Endometrial microvascular endothelial cells (primary cell): ENCODE measurements around the gene GNAS-AS1. TPM values are rescaled to one million over a fixed set of nuclear protein-coding genes. Genes with fewer than 3 reads are reported as not detected.

Experiments
- in situ Hi-C: cut with HindIII; loops from 2 replicates; pipeline ENCODE4 v1.10.0; 2017; ENCODE audit warnings: low sequenced_read_pairs, low pct_unique_long_range_greater_than_20kb; ENCODE audit errors: inconsistent ontology term
- total RNA-seq: library from RNA; depleted of rRNA; stranded (reverse); fragments of >200 nt; gene quantifications from one replicate; pipeline ENCODE4 v1.2.3, GENCODE V29; 2015; ENCODE audit errors: inconsistent ontology term

Gene GNAS-AS1
- not detected for total RNA-seq

DNA sequence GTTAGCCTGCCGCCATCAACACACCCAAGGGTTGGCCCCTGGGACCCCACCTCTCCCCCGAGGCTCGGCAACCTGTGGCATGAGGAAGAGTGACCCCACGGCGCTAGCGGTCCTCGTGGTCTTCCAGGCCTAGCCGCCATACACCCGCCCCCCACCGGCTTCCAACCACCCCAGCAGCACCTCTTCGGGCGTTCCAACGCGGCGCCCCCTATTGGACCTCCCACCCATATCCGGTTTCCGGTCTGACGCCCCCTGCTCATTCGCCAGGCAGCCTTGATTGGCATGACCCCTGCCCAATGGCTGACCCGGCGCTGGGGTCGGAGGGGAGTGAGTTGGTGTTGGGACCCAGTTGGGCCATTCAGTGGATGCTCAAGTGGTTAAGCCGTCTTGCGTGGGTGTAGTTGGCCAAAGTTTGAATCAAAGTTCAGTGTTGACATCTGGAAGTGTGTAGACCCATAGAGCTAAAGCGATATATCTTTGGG lies at the start of gene GNAS-AS1:
TSS of gene GNAS-AS1 (minus strand) at position 210 of the 482 bp plus-strand sequence.
- in situ Hi-C loops, result loop anchor here (25.0 kb wide), 2 partner anchors 162 to 188 kb away; partner anchors contain the start of genes CTSZ, STX16 and TUBB1

DNA sequence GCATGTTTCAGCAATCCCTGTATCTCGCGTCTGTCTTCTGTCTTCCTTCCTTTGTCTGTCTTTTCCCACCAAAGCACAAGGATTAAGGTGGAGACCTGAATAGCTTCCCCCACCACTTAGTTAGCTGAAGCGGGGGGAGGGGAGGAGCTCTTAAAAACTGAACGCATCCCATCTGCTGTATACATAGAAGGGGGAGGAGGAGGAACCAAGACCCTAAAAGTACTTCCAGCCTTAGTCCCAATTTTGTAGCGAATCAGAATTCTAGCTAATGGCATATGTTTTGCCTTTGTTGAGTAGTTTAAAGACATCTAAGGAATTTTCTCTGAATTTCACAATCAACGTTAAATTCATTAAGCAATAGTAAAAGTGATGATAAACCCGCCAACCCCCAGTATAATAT lies 49.7 kb upstream of the GNAS-AS1 start:
- in situ Hi-C loops, result no loop called here

- in situ Hi-C loops, result no loop called here
These were observed 48.8 kb upstream of the GNAS-AS1 start for GRCh38 chr20:58899512-58899911.

DNA sequence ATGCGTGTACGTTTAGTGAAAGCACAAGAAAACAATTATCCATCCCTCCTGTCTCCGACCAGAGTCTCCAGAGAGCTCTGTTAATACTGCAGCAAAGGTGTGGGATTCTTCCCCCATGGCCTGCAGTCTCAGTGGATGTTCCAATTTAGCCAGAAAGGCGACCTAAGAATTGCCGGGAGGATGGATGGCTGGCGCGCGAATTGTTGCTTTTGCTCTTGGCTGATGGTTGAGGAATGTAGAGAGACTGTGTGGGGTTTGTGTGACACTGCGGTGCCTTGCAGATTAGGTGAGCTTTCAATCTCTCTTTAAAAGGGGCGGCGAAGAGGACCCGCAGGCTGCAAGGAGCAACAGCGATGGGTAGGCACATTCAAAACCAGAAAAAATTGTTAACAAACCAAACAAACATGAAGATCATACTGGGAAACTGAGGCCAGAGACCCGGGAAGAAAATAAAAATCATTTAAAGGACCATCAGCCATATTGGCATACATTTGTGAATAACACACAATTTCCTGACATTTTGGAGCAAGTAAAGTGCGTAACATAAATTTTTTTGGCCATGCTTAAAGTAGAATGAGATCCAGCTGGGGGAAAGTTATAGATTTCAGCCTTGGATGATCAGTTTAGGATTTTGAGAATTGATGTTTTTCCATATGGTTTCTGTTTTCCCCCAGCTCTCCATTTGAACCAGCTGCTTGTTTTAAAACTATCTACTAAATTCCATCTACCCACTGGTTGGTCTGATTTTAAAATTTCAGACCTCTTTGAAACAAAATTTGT lies 48.1 kb upstream of the GNAS-AS1 start:
- in situ Hi-C loops, result no loop called here

DNA sequence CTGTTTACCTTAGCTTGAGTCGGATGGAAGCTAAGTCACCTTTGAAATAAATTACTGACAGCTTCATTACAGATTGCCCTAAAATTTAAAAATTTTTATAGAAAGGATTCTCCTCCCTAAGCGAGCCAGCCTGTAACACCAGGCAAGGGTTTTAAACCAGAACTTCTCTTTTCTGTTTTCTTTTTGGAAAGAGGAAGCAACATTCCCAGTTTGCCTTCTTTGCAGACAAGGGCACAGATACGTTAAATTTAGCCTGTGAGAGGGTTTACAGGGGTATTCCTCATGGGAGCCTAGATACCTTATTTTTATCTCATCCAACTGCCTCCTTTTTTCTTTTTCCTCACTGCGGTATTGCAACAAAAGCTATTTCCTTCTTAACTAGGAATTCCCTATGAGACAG lies 46.8 kb upstream of the GNAS-AS1 start:
- in situ Hi-C loops, result no loop called here

- in situ Hi-C loops, result no loop called here
These were observed 46.1 kb upstream of the GNAS-AS1 start for GRCh38 chr20:58896820-58897219.

GRCh38 chr20:58895448-58896180 lies 44.9 kb upstream of the GNAS-AS1 start:
- in situ Hi-C loops, result no loop called here

DNA sequence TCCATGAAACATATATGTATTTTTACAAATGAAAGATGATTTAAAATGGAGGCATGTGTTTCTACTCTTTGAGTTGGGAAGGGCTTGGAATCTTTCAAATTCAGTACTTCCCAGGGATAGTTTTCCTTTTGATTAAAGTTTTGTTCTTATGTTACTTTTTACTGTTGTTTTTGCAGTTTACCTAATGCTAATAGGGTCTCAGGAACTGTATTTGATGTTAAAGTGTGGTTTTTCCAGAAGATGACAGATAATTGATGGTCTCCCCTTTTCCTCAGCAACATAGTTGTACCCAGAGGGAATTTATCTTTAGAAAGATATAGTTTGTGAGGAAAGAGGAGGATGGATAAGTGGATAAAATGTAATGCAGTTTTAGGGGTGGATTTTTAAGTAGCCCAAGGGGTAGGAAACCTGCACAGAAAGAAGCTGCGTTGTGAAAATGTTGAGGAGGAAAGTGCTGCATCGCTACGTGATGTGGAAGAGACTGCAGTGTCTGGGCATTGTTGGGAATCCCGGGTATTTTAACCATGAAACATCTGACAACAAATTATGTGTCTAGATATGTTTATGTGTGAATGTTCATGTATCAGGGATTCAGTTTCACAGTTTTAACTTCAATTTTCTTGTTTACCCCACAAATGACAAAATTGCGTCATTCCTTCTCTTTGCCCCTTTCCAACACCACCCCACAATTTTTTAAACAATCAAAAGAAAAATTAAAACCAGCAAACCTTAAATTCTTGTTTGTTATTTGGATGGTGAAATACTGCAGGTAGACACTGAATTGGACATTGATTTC lies 44.1 kb upstream of the GNAS-AS1 start:
- in situ Hi-C loops, result no loop called here

DNA sequence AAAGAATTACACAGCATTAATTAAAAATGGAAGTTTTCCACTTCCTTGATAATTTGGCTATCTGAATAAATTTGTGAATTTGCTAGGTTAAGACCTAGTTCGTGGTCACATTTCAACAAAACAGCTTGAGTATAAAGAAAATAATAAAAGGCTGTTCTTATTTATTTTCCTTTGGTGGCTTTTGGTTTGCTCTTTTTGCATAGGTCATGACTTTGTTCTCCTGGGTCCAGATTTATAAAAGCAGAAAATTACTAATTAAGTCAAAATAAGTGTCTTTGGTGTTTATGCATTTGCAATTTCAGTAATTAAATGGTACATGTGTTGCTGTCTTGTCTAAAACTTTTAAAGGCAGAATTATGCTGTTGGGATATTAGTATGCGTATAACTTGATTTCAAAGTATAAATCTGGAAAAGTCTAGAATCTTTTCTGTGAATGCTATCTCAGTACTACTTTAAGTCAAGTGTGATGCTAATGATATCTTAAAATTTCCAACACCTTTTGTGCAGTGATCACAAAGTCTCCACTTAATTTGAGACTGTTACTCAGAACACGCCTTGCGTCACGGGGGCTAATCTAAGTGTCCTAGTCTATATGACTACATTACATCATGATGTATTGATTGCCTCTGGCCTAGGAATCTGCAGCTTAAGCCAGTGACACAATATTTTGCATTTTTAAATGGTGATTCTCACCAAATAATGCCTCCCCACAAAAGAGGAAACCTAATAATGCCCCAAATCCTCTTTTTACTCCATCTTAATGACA lies 42.8 kb upstream of the GNAS-AS1 start:
- in situ Hi-C loops, result no loop called here

DNA sequence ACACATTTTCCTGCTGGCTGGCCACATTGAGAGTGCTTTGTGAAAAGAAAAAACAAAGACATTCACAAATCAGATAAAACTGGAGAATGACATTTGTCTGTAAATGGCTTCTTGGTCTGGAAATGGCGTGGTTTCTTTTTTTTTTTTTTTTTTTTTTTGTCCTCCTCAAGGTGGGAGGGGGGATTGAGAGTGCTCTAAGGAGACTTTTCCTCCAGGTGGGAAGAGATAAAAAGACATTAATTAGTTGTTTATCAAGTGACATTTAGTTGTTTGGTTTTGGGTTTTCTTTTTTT lies 42.2 kb upstream of the GNAS-AS1 start:
- in situ Hi-C loops, result no loop called here

- in situ Hi-C loops, result no loop called here
These were observed 41.6 kb upstream of the GNAS-AS1 start for GRCh38 chr20:58892141-58892931.

DNA sequence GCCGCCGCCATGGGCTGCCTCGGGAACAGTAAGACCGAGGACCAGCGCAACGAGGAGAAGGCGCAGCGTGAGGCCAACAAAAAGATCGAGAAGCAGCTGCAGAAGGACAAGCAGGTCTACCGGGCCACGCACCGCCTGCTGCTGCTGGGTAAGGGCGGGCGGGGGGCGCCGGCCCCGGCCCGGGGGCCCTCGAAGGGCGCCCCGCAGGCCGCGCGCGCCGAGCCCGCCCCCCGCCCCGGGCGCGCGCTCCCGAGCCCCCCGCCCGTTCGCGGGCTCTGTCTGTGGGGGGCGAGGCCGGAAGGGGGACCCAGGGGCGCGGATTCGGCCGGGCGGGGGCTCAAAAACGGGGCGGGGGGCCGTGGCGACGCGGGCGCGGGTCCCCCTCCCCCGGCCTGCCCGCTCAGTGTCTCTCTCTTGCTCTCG lies 41.0 kb upstream of the GNAS-AS1 start:
- in situ Hi-C loops, result no loop called here

DNA sequence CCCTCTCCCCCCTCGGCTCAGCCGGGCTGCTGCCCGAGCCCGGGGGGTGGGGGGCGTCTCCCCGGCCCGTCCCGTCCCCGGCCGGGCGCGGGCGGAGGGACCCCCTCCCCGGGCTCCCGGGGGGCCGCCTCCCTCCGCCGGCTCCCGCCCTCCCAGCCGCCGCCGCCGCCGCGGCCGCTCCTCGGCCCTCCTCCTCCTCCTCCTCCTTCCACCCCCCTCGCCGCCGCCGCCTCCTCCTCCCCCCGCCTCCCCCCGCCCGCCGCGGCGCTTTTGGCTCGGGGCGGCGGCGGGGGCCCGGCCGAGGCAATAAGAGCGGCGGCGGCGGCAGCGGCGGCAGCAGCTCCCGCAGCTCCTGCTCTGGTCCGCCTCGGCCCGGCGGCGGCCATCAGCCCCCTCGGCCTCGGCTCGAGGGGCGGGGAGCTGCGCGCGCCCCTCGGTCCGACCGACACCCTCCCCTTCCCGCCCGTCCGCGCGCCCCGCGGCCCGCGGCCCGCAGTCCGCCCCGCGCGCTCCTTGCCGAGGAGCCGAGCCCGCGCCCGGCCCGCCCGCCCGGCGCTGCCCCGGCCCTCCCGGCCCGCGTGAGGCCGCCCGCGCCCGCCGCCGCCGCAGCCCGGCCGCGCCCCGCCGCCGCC lies 40.5 kb upstream of the GNAS-AS1 start:
- in situ Hi-C loops, result no loop called here

DNA sequence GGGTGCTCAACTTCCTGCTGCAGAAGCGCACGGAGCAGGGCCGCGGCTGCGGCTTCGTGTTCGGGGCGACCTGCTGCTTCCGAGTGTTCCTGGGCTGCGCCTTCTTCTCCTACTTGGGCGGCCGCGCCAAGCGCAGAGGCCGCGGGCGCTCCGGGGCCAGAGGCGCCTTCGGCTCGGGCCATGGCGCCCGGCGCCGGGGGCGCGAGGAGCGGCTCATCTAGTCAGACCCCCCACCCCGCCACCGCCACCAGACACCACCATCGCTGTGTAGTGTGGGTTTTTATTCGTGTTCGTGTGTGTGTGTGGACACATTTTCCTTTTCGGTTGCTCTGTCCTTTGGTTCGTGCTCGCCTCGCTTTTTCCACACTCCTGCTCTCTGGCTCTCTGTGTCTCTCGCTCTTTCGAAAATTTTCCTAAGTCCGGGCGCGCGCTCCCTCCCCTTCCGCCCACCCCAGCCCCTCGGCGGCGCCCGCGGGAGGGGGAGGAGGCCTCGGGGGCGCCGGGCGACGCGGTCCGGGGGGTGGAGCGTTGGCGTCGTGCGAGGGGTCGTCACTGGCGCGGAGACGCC lies 39.9 kb upstream of the GNAS-AS1 start:
- in situ Hi-C loops, result no loop called here

GRCh38 chr20:58889798-58890517 lies 39.3 kb upstream of the GNAS-AS1 start:
- in situ Hi-C loops, result no loop called here

DNA sequence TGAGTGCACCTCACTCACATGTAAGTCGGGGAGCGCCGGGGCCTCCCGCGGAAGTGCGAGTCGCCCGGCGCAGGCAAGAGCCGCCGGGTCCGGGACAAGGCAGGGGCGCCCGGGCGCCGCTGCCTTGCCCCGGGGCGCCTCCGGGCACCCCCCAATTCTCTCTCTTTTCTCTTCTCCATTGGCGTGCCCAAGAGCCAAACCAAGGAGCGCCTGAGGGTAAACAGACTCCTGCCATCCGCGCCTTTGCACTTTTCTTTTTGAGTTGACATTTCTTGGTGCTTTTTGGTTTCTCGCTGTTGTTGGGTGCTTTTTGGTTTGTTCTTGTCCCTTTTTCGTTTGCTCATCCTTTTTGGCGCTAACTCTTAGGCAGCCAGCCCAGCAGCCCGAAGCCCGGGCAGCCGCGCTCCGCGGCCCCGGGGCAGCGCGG lies 38.6 kb upstream of the GNAS-AS1 start:
- in situ Hi-C loops, result no loop called here
